Activated T-helper 17 cell treated with anti-CD3 and anti-CD28 coated beads, Interleukin-2, amount 50 U/mL, for 72 hours (primary cell): ENCODE data around the gene PRPF19. TPM values are rescaled to one million over a fixed set of nuclear protein-coding genes. Genes with fewer than 3 reads are reported as not detected.

Experiments
- ATAC-seq: fragments of 150-1000 bp; cut with Tn5 transposase; replicated peaks from 2 replicates; pipeline ENCODE4 v1.10.0; 2021; ENCODE audit warnings: mild to moderate bottlenecking, moderate library complexity
- H3K27ac Mint-ChIP-seq: one replicate; pipeline ENCODE4 v1.8.0; 2022; ENCODE audit warnings: mixed read lengths
- H3K27me3 Mint-ChIP-seq: one replicate; pipeline ENCODE4 v1.8.0; 2022; ENCODE audit warnings: mixed read lengths
- H3K36me3 Mint-ChIP-seq: one replicate; pipeline ENCODE4 v1.8.0; 2022; ENCODE audit warnings: low read depth, mild to moderate bottlenecking, mixed read lengths
- H3K4me1 Mint-ChIP-seq: one replicate; pipeline ENCODE4 v1.8.0; 2022; ENCODE audit warnings: mixed read lengths
- H3K4me3 Mint-ChIP-seq: one replicate; pipeline ENCODE4 v1.8.0; 2022; ENCODE audit warnings: mild to moderate bottlenecking, mixed read lengths
- H3K9me3 Mint-ChIP-seq: one replicate; pipeline ENCODE4 v1.8.0; 2022; ENCODE audit warnings: mixed read lengths
- total RNA-seq, 2 donors: library from RNA; stranded (reverse); gene quantifications; one replicate each; pipeline ENCODE4 v1.2.3, GENCODE V29; 2022

The PRPF19 gene
- total RNA-seq, 2 donors from 2014 or later, result 80.2 to 165 TPM

DNA sequence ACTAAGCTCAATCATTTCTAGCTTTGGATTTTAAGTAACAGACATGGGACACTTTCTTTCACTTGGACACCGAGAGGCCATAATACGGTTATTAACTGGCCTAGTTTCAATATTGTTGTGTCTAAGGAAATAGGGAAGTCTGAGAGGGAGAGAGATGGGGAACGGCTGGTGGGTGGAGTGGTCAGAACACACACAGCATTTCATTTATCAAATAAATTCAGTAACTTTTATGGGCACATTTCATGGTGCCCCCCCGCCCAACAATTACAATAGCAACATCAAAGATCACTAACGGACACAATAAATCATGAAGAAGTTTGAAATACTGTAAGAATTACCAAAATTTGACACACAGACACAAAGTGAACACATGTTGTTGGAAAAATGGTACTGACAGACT lies 10.7 kb downstream of the PRPF19 start:
- no peaks in the 10 kb centered on the region for H3K27me3 Mint-ChIP-seq

DNA sequence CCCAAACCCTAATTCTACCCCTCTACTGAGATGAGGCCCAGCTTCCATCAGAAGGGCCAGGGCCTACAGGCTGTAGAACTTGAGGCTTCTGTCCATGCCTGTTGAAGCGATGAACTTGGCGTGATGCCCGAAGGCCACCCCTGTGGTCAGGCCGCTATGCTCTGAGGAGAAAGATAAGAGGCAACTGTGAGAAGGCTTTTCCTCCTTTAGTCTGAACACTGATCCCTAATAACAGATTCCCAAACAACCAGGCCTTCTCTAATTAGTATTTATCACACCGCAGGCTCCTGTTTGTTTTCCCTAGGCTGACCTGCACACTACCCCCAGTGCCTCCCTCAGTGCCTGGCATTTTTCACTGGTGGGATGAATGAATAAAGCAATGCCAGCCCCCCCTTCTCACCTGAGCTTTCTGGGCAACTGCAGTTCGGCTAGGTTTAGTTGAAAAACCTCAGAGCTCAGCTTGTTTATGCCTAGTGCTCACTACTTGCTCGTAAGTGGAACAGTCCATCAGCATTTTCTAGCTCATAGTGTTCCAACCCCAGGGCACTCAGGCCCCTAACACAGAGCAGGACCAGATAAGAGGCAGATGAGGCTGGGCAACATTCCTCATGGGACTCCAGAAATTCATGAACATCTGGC lies 15.2 kb downstream of the PRPF19 start:
- no peak overlapping the region for H3K27ac Mint-ChIP-seq
- peaks cover 79% of the 10 kb centered on the region for H3K36me3 Mint-ChIP-seq
- no peaks in the 10 kb centered on the region for H3K27me3 Mint-ChIP-seq
- peaks cover 4% of the 10 kb centered on the region for H3K4me1 Mint-ChIP-seq
- no peak for ATAC-seq
- no peak overlapping the region for H3K4me3 Mint-ChIP-seq
- H3K9me3 Mint-ChIP-seq, result no peaks in the 10 kb centered on the region

More for the DNA sequence above, 10.7 kb downstream of the PRPF19 start:
- peaks cover 100% of the 10 kb centered on the region for H3K36me3 Mint-ChIP-seq
- no peak overlapping the region for H3K4me3 Mint-ChIP-seq
- H3K4me1 Mint-ChIP-seq, result peaks cover 4% of the 10 kb centered on the region
- no peak for ATAC-seq
- no peak overlapping the region for H3K27ac Mint-ChIP-seq
- H3K9me3 Mint-ChIP-seq, result no peaks in the 10 kb centered on the region

GRCh38 chr11:60890696-60891095 lies 15.7 kb downstream of the PRPF19 start:
- Mint-ChIP-seq H3K4me3 (no peak overlapping the region), H3K27ac (no peak overlapping the region), H3K4me1 (peaks cover 4% of the 10 kb centered on the region), H3K9me3 (no peaks in the 10 kb centered on the region), H3K36me3 (peaks cover 79% of the 10 kb centered on the region), H3K27me3 (no peaks in the 10 kb centered on the region)
- no peak for ATAC-seq

DNA sequence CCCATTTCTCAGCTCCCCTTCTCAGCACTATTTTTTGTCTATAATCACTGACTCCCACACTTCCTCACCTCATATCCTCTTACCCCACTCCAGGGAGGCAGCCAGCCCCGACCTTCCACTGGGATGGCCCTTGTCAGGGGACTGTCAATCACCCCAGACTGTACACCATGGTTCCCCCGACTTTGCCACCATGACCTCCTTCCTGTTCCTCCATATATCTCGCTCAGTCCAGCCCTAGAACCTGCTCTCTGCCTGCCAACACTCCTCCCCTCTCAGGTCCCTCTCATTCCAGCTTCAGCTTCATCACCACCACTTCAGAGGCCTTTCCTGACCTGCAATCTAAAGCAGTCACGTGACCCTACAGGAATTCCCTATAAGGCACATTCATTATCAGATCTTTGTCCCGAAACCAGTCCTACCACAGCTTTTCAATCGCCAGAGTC lies 16.5 kb downstream of the PRPF19 start:
- ATAC-seq, result no peak
- Mint-ChIP-seq H3K4me3 (no peak overlapping the region), H3K36me3 (peaks cover 79% of the 10 kb centered on the region), H3K27me3 (no peaks in the 10 kb centered on the region), H3K9me3 (no peaks in the 10 kb centered on the region), H3K27ac (no peak overlapping the region), H3K4me1 (peaks cover 4% of the 10 kb centered on the region)

DNA sequence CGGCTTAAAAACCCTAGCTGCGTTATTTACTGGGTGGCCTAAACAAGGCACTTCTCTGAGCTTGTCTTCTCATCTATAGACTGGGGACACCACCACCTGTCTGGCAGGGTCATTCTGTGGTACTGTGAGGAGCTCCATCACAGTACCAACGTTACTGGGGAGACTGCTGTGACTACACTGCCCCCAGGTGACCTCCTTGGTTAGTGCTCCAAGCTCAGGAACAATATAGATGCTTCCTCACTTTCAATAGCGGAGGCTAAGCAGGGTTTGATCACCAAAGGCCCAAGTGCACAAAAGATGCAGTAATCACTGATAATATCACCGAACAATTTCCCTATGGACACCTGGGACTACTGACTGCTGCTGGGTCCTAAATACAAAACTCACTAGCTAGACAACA lies 18.8 kb downstream of the PRPF19 start:
- Mint-ChIP-seq H3K9me3 (no peaks in the 10 kb centered on the region), H3K27ac (no peak overlapping the region), H3K27me3 (no peaks in the 10 kb centered on the region), H3K4me1 (peaks cover 4% of the 10 kb centered on the region), H3K4me3 (no peak overlapping the region), H3K36me3 (peaks cover 77% of the 10 kb centered on the region)
- peak; percentile 64 for ATAC-seq

DNA sequence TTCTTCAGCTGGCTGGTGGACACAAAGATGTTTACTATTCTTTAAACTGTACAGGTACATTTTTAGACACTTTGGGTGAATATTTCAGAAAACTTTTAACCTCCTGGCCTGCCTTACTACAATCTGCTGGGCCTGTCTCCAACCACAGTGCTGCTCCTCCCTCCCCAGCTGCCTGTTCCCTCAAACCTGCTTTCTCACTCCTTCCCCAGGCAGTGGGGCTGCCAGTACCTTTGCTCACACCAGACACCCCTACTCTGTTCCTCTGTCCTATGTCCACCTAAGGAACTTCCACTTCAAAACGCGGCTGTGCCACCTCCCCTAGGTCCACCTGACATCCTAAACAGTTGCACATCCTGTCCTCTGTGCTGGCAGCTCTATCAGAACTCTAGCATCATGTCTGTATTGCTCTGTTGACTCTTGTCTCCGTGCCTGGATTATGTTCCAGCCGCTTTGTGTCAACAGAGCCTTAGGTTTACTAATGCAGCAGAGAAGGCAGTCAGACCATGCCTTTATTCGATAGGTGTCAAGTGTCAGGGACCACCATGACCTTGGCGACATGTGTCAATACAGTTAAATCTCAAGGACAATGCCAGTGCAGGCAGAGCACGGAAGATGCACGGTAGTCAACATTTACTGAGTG lies 25.6 kb downstream of the PRPF19 start:
- Mint-ChIP-seq H3K27me3 (no peaks in the 10 kb centered on the region), H3K36me3 (peaks cover 86% of the 10 kb centered on the region), H3K9me3 (no peaks in the 10 kb centered on the region), H3K4me3 (no peak overlapping the region), H3K4me1 (no peaks in the 10 kb centered on the region), H3K27ac (no peak overlapping the region)
- ATAC-seq, result no peak

DNA sequence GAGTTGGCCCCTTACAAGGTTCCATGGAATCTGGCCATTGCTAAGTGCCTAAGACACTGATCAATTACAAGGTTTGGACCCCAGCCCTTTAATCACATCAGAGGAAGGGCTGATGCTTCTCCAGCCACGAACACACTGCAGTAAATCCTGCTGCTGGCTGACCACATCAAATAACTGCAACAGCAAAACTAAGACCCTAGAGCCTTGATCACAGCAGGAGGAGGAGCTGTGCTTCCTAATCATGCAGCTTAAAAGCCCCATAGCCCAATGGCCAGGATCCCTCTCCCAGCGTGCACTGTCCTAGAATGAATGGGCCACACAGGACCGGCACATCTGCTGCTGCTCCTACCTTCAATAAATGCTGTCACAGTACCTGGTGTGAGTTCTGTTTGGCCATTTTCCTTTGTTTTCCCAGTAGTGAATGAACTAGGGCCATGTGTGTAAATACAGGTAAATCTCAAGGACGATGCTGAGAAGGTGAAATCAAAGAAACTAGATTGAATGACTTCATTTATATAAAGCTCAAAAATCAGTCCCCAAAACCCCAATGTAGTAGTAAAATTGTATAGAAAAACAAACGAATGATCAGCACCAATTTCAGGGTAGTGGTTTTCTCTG lies 26.3 kb downstream of the PRPF19 start:
- Mint-ChIP-seq H3K27ac (no peak overlapping the region), H3K4me1 (no peaks in the 10 kb centered on the region), H3K4me3 (no peak overlapping the region), H3K27me3 (no peaks in the 10 kb centered on the region), H3K36me3 (peaks cover 79% of the 10 kb centered on the region), H3K9me3 (no peaks in the 10 kb centered on the region)
- no peak for ATAC-seq

DNA sequence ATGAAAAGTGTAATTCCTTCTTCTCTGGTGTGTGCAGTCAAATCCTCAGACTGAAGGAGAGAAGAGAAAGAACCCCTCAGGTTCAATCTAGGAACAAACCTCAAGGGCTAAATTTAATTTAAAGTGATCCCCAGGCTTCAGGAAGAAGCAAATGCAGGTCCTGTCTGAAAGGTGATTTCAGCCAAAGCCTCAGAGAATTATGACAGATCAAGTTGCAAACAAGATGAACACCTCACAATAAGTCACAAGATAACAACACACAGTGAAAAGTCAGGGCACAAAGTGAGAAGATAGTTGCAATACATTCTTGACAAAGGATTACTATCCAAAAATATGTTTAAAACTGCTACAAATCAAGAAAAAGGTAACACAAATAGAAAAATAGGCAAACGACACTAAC lies 27.3 kb downstream of the PRPF19 start:
- Mint-ChIP-seq H3K4me3 (no peak overlapping the region), H3K27me3 (no peaks in the 10 kb centered on the region), H3K9me3 (no peaks in the 10 kb centered on the region), H3K36me3 (peaks cover 72% of the 10 kb centered on the region), H3K4me1 (no peaks in the 10 kb centered on the region), H3K27ac (no peak overlapping the region)
- no peak for ATAC-seq

DNA sequence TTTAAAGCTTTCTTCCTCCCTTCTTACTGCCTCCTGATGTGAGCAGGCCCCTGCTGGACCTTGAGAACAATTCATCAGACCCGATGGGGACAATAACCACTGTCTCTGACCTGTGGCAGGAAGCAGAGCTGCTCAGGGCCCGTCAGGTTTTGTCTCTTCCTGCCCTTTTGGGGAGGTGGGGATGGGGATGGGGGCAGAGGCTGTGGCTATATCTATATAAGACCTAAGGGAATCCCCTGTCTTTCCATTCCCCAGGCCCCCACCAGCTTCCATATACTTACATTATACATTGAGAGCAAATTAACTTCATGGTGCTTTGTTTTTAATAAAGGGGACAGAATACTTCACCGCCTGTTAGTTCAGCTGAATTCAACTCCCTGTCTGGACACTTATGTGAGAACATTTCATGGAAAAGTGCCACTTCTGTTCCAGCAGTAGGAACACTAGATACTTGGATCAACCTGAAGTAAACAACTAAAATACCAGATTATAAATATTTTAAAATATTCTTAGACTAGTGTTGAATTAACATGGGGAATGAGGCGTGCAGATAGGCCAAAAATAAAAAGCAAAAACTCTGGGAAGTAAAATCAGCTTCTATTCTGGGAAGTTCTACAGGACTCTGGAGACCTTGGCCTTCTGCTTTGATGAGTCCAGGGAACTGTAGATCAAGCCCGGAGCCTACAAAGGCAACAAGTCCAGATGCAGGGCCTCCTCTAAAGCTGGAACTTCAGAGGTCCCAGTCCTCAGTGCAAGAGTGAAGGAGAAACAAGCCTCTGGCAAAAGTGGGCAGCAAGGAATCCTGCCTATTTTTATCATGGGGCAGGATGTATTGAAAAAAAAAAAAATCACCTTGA lies 27.9 kb downstream of the PRPF19 start:
- ATAC-seq, result no peak
- no peaks in the 10 kb centered on the region for H3K27me3 Mint-ChIP-seq
- no peaks in the 10 kb centered on the region for H3K9me3 Mint-ChIP-seq
- no peak overlapping the region for H3K27ac Mint-ChIP-seq
- no peaks in the 10 kb centered on the region for H3K4me1 Mint-ChIP-seq
- H3K4me3 Mint-ChIP-seq, result no peak overlapping the region
- peaks cover 65% of the 10 kb centered on the region for H3K36me3 Mint-ChIP-seq

GRCh38 chr11:60876168-60876485 lies 30.3 kb downstream of the PRPF19 start:
- H3K27ac Mint-ChIP-seq, result no peak overlapping the region
- H3K4me3 Mint-ChIP-seq, result no peak overlapping the region
- no peaks in the 10 kb centered on the region for H3K27me3 Mint-ChIP-seq
- no peaks in the 10 kb centered on the region for H3K9me3 Mint-ChIP-seq
- peaks cover 4% of the 10 kb centered on the region for H3K4me1 Mint-ChIP-seq
- ATAC-seq, result no peak
- H3K36me3 Mint-ChIP-seq, result peaks cover 42% of the 10 kb centered on the region

- Mint-ChIP-seq H3K4me1 (peaks cover 4% of the 10 kb centered on the region), H3K27me3 (no peaks in the 10 kb centered on the region), H3K9me3 (no peaks in the 10 kb centered on the region), H3K27ac (no peak overlapping the region), H3K36me3 (peaks cover 36% of the 10 kb centered on the region), H3K4me3 (no peak overlapping the region)
- ATAC-seq, result no peak
These were observed 30.8 kb downstream of the PRPF19 start for GRCh38 chr11:60875366-60876167.

- Mint-ChIP-seq H3K4me3 (no peak overlapping the region), H3K36me3 (peaks cover 28% of the 10 kb centered on the region), H3K27me3 (peaks cover under 1% of the 10 kb centered on the region), H3K27ac (no peak overlapping the region), H3K4me1 (peaks cover 4% of the 10 kb centered on the region), H3K9me3 (no peaks in the 10 kb centered on the region)
- no peak for ATAC-seq
These were observed 31.7 kb downstream of the PRPF19 start for GRCh38 chr11:60874421-60875365.

DNA sequence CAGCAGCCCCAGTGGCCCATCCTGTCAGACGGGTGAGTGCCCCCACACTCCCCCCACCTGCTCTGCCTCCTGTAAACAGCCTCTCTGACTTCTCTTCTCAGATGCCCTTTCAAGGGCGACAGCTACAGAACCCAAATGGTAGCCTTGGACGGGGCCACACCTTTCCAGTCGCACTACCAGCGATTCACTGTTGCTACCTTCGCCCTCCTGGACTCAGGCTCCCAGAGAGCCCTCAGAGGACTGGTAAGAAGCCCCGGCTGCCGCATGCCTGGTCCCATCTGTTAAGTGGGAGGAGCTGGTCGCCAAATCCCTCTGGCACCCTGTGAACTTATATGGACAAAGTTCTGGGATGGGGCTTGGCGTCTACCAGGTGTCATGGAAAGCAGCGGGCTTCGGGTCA lies 32.9 kb downstream of the PRPF19 start:
- Mint-ChIP-seq H3K4me3 (no peak overlapping the region), H3K27me3 (peaks cover 2% of the 10 kb centered on the region), H3K27ac (no peak overlapping the region), H3K36me3 (peaks cover 16% of the 10 kb centered on the region), H3K9me3 (no peaks in the 10 kb centered on the region), H3K4me1 (peaks cover 4% of the 10 kb centered on the region)
- no peak for ATAC-seq
